Lower leg skin (tissue), 3 donors: ENCODE data around the gene RCE1.

Experiments
- CTCF ChIP-seq, 3 donors: fragments of 450-650 bp; IDR thresholded peaks; one replicate each; pipeline ENCODE4 v1.5.1; 2016; ENCODE audit warnings: antibody characterized with exemption in 3 of 3, mild to moderate bottlenecking in 3 of 3, moderate library complexity in 2 of 3
- POLR2A ChIP-seq, 2 donors: fragments of 450-650 bp; IDR thresholded peaks; one replicate each; pipeline ENCODE4 v1.6.1; 2016 to 2017; ENCODE audit warnings: antibody characterized with exemption in 2 of 2, mild to moderate bottlenecking in 1 of 2, moderate library complexity in 1 of 2

DNA sequence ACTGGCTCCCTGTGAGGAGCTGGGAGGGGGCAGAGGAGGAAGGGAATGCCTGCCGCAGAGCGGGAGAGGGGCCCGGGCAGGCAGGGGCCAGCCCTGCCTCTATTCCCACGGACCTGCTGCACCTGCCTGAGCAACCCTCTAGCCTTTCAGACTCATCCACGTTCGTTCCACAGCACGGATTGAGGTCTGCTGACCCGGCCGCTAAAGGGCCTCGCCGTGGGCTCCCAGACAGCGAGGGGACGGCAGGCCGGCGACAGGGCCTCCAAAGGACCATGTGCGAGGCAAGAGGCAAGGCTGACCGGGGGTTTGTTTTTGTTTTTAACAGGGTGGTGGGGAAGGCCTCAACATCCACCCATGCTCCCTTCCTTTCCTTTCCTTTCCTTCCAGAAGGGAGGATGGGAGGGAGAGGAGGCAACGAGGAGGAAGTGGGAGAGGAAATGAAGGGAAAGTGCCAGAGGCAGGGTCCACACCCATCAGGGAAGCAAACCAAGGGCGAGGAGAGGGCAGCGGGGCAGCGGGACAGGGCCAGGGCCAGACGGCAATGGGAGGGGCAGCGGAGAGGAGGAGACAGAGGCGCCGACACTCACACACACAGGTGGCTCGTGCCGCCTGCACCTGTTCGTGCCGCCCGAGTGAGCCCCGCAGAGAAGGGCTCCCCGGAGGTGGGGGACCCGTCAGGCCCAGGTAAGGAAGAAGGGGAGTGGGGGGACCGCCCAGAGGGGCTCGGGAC is 21.1 kb downstream of the RCE1 start:
- TF ChIP-seq CTCF (IDR thresholded peaks at IDR 0.05), result no peak
- TF ChIP-seq POLR2A (IDR thresholded peaks at IDR 0.05), result no peak
